K562 (cell line): ENCODE results near the gene P2RX1. TPM values are rescaled to one million over a fixed set of nuclear protein-coding genes. Genes with fewer than 3 reads are reported as not detected.

Experiments
- CCAR2 ChIP-seq: fragments of 200-400 bp; formaldehyde crosslinking; IDR thresholded peaks from 2 replicates; pipeline ENCODE4 v1.6.1; 2017; ENCODE audit warnings: mild to moderate bottlenecking, low read depth, low read length
- EP300 ChIP-seq: IDR thresholded peaks from 2 replicates; pipeline ENCODE4 v1.6.1; 2012; ENCODE audit warnings: low read length, improper control_type of control experiment
- GABPB1 ChIP-seq: sonication (generic); formaldehyde crosslinking; IDR thresholded peaks from 2 replicates; pipeline ENCODE4 v1.8.0; 2022; ENCODE audit warnings: mild to moderate bottlenecking, missing genetic modification reagents
- HMGN3 ChIP-seq: IDR thresholded peaks from 2 replicates; pipeline ENCODE4 v1.6.1; 2011; ENCODE audit warnings: borderline replicate concordance, low read depth, mild to moderate bottlenecking, mixed read lengths, low read length; ENCODE audit not compliant: insufficient read length; ENCODE audit errors: extremely low read depth
- KHSRP ChIP-seq: fragments of 450-650 bp; IDR thresholded peaks from 2 replicates; pipeline ENCODE4 v1.6.1; 2017
- NCOR1 ChIP-seq: fragments of 450-650 bp; IDR thresholded peaks from 2 replicates; pipeline ENCODE4 v1.6.1; 2016; ENCODE audit warnings: mild to moderate bottlenecking, moderate library complexity
- PATZ1 ChIP-seq: fragments of 250-450 bp; sonication (Bioruptor Pico); IDR thresholded peaks from 2 replicates; pipeline ENCODE4 v1.5.0; 2020; ENCODE audit warnings: mild to moderate bottlenecking, borderline replicate concordance
- PRMT5 ChIP-seq: sonication (generic); formaldehyde crosslinking; IDR thresholded peaks from 2 replicates; pipeline ENCODE4 v1.5.0; 2020; ENCODE audit warnings: missing genetic modification reagents
- RCOR1 ChIP-seq, 2 experiments: IDR thresholded peaks; 2 replicates each; pipeline ENCODE4 v1.6.1; 2012; ENCODE audit warnings: low read depth in 2 of 2, low read length in 2 of 2, borderline replicate concordance in 1 of 2, improper control_type of control experiment in 1 of 2
- SMAD3 ChIP-seq: fragments of 450-650 bp; formaldehyde crosslinking; conservative IDR thresholded peaks from 2 replicates; pipeline ENCODE4 v1.4.0; 2020; ENCODE audit warnings: mild to moderate bottlenecking
- SREBF2 ChIP-seq: sonication (generic); formaldehyde crosslinking; IDR thresholded peaks from 2 replicates; pipeline ENCODE4 v1.4.0; 2020; ENCODE audit warnings: mild to moderate bottlenecking, missing genetic modification reagents
- SRSF7 ChIP-seq: fragments of 200-400 bp; formaldehyde crosslinking; optimal IDR thresholded peaks from 2 replicates; pipeline ENCODE3; 2017; ENCODE audit warnings: mild to moderate bottlenecking, low read depth, low read length
- SUPT5H ChIP-seq: fragments of 450-650 bp; IDR thresholded peaks from 2 replicates; pipeline ENCODE4 v1.6.1; 2016
- UBTF ChIP-seq, 2 experiments: IDR thresholded peaks; 2 replicates each; pipeline ENCODE4 v1.6.1; 2012; ENCODE audit warnings: improper control_type of control experiment in 2 of 2, low read depth in 2 of 2, low read length in 2 of 2, borderline replicate concordance in 1 of 2
- ZNF395 ChIP-seq: fragments of 200-800 bp; sonication (Bioruptor generic); IDR thresholded peaks from 2 replicates; pipeline ENCODE4 v1.6.1; 2017; ENCODE audit warnings: missing genetic modification characterization, missing compliant biosample characterization
- polyA plus RNA-seq, 8 experiments: library from polyadenylated mRNA; depleted of rRNA in 4 of 8; stranded (reverse) in 5 of 8; unstranded in 3 of 8; fragments of >200 nt; fragmentation: Nextera tagmentation in 2 of 8; fragmentation: Illumina TruSeq in 1 of 8; extraction: Ambion mirVana in 2 of 8; extraction: Trizol in 1 of 8; gene quantifications; 2 replicates each; pipeline versions ENCODE4 v1.2.1 to v1.2.3, GENCODE V29; 2011 to 2014; ENCODE audit warnings: inconsistent platforms in 1 of 8, missing spikeins in 1 of 8
- total RNA-seq, 7 experiments: library from RNA; depleted of rRNA in 6 of 7; stranded (reverse); fragments of >200 nt in 6 of 7; fragmentation: Illumina TruSeq in 2 of 7; extraction: Trizol in 2 of 7; gene quantifications; 2 replicates each; pipeline versions ENCODE4 v1.2.1 to v1.2.3, GENCODE V29; 2011 to 2021; ENCODE audit warnings: low replicate concordance in 1 of 7

P2RX1 gene
- total and polyA plus RNA-seq, 9 of the 15 experiments (the other 6 are each of a cell fraction or from before 2014, with no cell fraction given), result 0.27 to 20.3 (median 10.3) TPM

GRCh38 chr17:3963237-3964201 is 47.3 kb upstream of the P2RX1 start (continued):
- TF ChIP-seq UBTF (IDR thresholded peaks at IDR 0.05; ENCODE audit: borderline replicate concordance in 1 of 2, low read depth in 2 of 2, low read length in 2 of 2) (peak in 1 of 2 experiments; percentile 30; a peak in 1 of 4 replicates), KHSRP (no peak), SRSF7 (no peak), HMGN3 (peak; percentile 78), RCOR1 (IDR thresholded peaks at IDR 0.05; ENCODE audit: borderline replicate concordance in 1 of 2, low read depth in 2 of 2, low read length in 2 of 2) (0 out of 4 replicates have a peak, but pooled peaks of 1 of the 2 experiments have one; percentile 21), SREBF2 (CRISPR knock-in tag) (no peak), CCAR2 (no peak), EP300 (peak; percentile 72), ZNF395 (CRISPR knock-in tag) (no peak), PATZ1 (CRISPR knock-in tag) (no peak), SMAD3 (CRISPR knock-in tag) (no peak), SUPT5H (0 out of 2 replicates have a peak, but pooled peaks have one; percentile 53), NCOR1 (peak; percentile 44; the same call in 1 of the 2 replicates), GABPB1 (CRISPR knock-in tag) (0 out of 2 replicates have a peak, but pooled peaks have one; percentile 30), PRMT5 (CRISPR knock-in tag) (no peak)
